GM18520 (cell line): ENCODE measurements around the gene NKX2-3.

Source experiments
- ATAC-seq: cut with Tn5 transposase; IDR thresholded peaks from one replicate; pipeline ENCODE4 v1.9.1; 2021; ENCODE audit not compliant: unreplicated experiment

Gene NKX2-3

GRCh38 chr10:99573790-99574189 lies 41.0 kb downstream of the NKX2-3 start:
- no peak for ATAC-seq

GRCh38 chr10:99579971-99580370 lies 47.2 kb downstream of the NKX2-3 start:
- ATAC-seq, result no peak

- no peak for ATAC-seq
Measured at GRCh38 chr10:99582255-99582770, 49.6 kb downstream of the NKX2-3 start.

GRCh38 chr10:99583687-99584086 lies 50.9 kb downstream of the NKX2-3 start:
- no peak for ATAC-seq
